OCI-LY1 (cell line): ENCODE data around the gene RBM11.

Experiments used
- H2AFZ ChIP-seq: fragments of 200-600 bp; sonication (generic), shearing (Covaris generic); 2 replicates; pipeline ENCODE4 v1.6.0; 2014; ENCODE audit warnings: antibody characterized with exemption, mild to moderate bottlenecking, low read length
- H3F3A ChIP-seq: fragments of 200-600 bp; sonication (generic), shearing (Covaris generic); 2 replicates; pipeline ENCODE4 v1.6.0; 2014; ENCODE audit warnings: mild to moderate bottlenecking, antibody characterized with exemption, low read length, moderate library complexity; ENCODE audit not compliant: insufficient read depth
- H3K27ac ChIP-seq: fragments of 200-600 bp; sonication (generic); 2 replicates; pipeline ENCODE4 v1.5.1; 2014; ENCODE audit warnings: low read length, mixed run types, mild to moderate bottlenecking, low read depth; ENCODE audit not compliant: poor library complexity, severe bottlenecking
- H3K27me3 ChIP-seq: fragments of 200-600 bp; sonication (generic); 2 replicates; pipeline ENCODE4 v1.6.0; 2014; ENCODE audit warnings: antibody characterized with exemption, mild to moderate bottlenecking, low read length, moderate library complexity; ENCODE audit not compliant: insufficient read depth
- H3K36me3 ChIP-seq: fragments of 200-600 bp; sonication (generic); 2 replicates; pipeline ENCODE4 v1.6.1; 2014; ENCODE audit warnings: mild to moderate bottlenecking, antibody characterized with exemption, low read length, moderate library complexity, mixed read lengths; ENCODE audit not compliant: insufficient read depth
- H3K4me1 ChIP-seq: fragments of 200-600 bp; sonication (generic); 2 replicates; pipeline ENCODE4 v1.5.1; 2014; ENCODE audit warnings: mild to moderate bottlenecking, low read length, moderate library complexity; ENCODE audit not compliant: insufficient read depth, severe bottlenecking
- H3K4me2 ChIP-seq: fragments of 200-600 bp; sonication (generic), shearing (Covaris generic); 2 replicates; pipeline ENCODE4 v1.6.1; 2014; ENCODE audit warnings: low read length
- H3K4me3 ChIP-seq: fragments of 200-600 bp; sonication (generic); 2 replicates; pipeline ENCODE4 v1.5.1; 2014; ENCODE audit warnings: low read length, low read depth, mild to moderate bottlenecking, mixed read lengths; ENCODE audit not compliant: poor library complexity, severe bottlenecking
- H3K79me2 ChIP-seq: fragments of 200-600 bp; shearing (Covaris generic); 2 replicates; pipeline ENCODE4 v1.6.1; 2016; ENCODE audit warnings: mixed run types, low read length, mixed read lengths; ENCODE audit not compliant: insufficient read depth
- H3K9ac ChIP-seq: fragments of 200-600 bp; sonication (generic), shearing (Covaris generic); 2 replicates; pipeline ENCODE4 v1.6.1; 2014; ENCODE audit warnings: mild to moderate bottlenecking, low read length, mixed read lengths
- H3K9me2 ChIP-seq: fragments of 200-600 bp; sonication (generic), shearing (Covaris generic); 2 replicates; pipeline ENCODE4 v1.6.1; 2014; ENCODE audit warnings: low read depth, mild to moderate bottlenecking, low read length, mixed read lengths
- H3K9me3 ChIP-seq: fragments of 200-600 bp; shearing (Covaris generic); 2 replicates; pipeline ENCODE4 v1.6.1; 2014; ENCODE audit warnings: low read length, mixed read lengths
- H4K20me1 ChIP-seq: fragments of 200-600 bp; sonication (generic), shearing (Covaris generic); 2 replicates; pipeline ENCODE4 v1.6.0; 2016; ENCODE audit warnings: mild to moderate bottlenecking, low read length; ENCODE audit not compliant: insufficient read depth
- EZH2 ChIP-seq: fragments of 200-600 bp; sonication (generic), shearing (Covaris generic); IDR thresholded peaks from 2 replicates; pipeline ENCODE4 v1.8.0; 2017; ENCODE audit warnings: borderline replicate concordance, mixed run types, mild to moderate bottlenecking, antibody characterized with exemption, low read length, moderate library complexity, mixed read lengths
- TF ChIP-seq, protein P1 (sequence below): fragments of 200-600 bp; sonication (generic), shearing (Covaris generic); IDR thresholded peaks from 2 replicates; pipeline ENCODE4 v1.5.1; 2017; ENCODE audit warnings: mild to moderate bottlenecking, antibody characterized with exemption, low read length, moderate library complexity, mixed read lengths

RBM11 gene

GRCh38 chr21:14243874-14244273 is 27.9 kb downstream of the RBM11 start:
- TF ChIP-seq, protein P1, sequence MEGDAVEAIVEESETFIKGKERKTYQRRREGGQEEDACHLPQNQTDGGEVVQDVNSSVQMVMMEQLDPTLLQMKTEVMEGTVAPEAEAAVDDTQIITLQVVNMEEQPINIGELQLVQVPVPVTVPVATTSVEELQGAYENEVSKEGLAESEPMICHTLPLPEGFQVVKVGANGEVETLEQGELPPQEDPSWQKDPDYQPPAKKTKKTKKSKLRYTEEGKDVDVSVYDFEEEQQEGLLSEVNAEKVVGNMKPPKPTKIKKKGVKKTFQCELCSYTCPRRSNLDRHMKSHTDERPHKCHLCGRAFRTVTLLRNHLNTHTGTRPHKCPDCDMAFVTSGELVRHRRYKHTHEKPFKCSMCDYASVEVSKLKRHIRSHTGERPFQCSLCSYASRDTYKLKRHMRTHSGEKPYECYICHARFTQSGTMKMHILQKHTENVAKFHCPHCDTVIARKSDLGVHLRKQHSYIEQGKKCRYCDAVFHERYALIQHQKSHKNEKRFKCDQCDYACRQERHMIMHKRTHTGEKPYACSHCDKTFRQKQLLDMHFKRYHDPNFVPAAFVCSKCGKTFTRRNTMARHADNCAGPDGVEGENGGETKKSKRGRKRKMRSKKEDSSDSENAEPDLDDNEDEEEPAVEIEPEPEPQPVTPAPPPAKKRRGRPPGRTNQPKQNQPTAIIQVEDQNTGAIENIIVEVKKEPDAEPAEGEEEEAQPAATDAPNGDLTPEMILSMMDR = no peak
- no peak for TF ChIP-seq EZH2
- H3K36me3 ChIP-seq = no peaks in the 10 kb centered on the region
- no peak overlapping the region for H2AFZ ChIP-seq
- no peaks in the 10 kb centered on the region for H3K27me3 ChIP-seq
- no peak overlapping the region for H3K9ac ChIP-seq
- no peaks in the 10 kb centered on the region for H3K9me2 ChIP-seq
- H3K4me1 ChIP-seq = no peaks in the 10 kb centered on the region
- H3K4me3 ChIP-seq = no peak overlapping the region
- no peaks in the 10 kb centered on the region for H4K20me1 ChIP-seq
- H3K4me2 ChIP-seq = no peak overlapping the region
- no peak overlapping the region for H3K27ac ChIP-seq
- no peaks in the 10 kb centered on the region for H3F3A ChIP-seq
- no peaks in the 10 kb centered on the region for H3K9me3 ChIP-seq
- H3K79me2 ChIP-seq = no peaks in the 10 kb centered on the region

DNA sequence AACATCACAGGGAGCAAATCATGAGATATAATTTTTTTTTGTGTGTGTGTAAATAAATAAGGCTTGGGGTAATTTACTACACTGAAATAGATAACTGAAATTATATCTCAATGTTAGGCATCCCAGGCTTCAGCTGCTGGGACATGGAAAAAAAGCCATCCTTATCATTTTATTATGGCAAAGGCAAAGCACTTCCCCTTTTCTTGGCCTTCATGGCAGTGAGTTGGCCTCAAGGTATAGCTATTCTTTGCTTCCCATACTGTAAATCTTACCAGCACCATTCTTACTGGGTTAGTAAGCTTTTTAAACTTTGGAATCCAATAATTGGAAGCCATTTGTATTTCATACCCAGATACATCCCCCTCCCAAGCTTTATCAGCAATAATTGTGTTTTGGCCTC is 29.0 kb downstream of the RBM11 start:
- TF ChIP-seq, protein P1 = no peak
- TF ChIP-seq EZH2 = no peak
- no peaks in the 10 kb centered on the region for H3K27me3 ChIP-seq
- no peaks in the 10 kb centered on the region for H3K9me3 ChIP-seq
- H4K20me1 ChIP-seq = no peaks in the 10 kb centered on the region
- no peak overlapping the region for H2AFZ ChIP-seq
- no peak overlapping the region for H3K4me2 ChIP-seq
- no peak overlapping the region for H3K4me3 ChIP-seq
- H3K36me3 ChIP-seq = no peaks in the 10 kb centered on the region
- no peak overlapping the region for H3K9ac ChIP-seq
- H3K9me2 ChIP-seq = no peaks in the 10 kb centered on the region
- no peaks in the 10 kb centered on the region for H3F3A ChIP-seq
- H3K27ac ChIP-seq = no peak overlapping the region
- H3K4me1 ChIP-seq = no peaks in the 10 kb centered on the region
- no peaks in the 10 kb centered on the region for H3K79me2 ChIP-seq

GRCh38 chr21:14245711-14246110 is 29.8 kb downstream of the RBM11 start:
- no peak overlapping the region for H3K9ac ChIP-seq
- no peak overlapping the region for H3K4me2 ChIP-seq
- no peaks in the 10 kb centered on the region for H3K79me2 ChIP-seq

More at GRCh38 chr21:14245711-14246110, 29.8 kb downstream of the RBM11 start:
- Histone ChIP-seq H3K9me2 (no peaks in the 10 kb centered on the region), H4K20me1 (no peaks in the 10 kb centered on the region), H3K4me1 (no peaks in the 10 kb centered on the region), H3K27me3 (no peaks in the 10 kb centered on the region), H2AFZ (no peak overlapping the region), H3K9me3 (no peaks in the 10 kb centered on the region), H3K36me3 (no peaks in the 10 kb centered on the region), H3F3A (no peaks in the 10 kb centered on the region), H3K27ac (no peak overlapping the region), H3K4me3 (no peak overlapping the region)
- no peak for TF ChIP-seq EZH2
- TF ChIP-seq, protein P1 = no peak
